Measurements from ENCODE around the gene SOBP.

The SOBP gene

DNA sequence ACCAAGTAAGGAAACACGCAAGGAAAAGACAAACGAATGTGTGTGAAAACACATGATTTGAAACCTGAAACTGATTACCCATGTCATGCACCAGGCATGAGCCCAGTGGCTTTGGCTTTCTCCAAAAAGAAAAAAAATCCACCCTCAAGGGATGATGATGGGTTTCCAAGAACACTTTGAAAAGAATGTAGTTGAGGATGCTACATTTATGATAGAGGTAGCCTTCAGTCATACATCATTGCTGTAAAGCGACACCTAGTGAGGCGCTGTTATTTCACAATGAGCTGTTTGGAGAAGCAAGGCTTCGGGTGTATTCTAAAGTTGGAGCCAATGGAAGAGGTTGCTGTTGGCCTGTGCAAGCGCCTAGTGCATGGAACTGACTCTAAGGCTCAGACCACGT lies 209.3 kb downstream of the SOBP start (continued):
- TF ChIP-seq, protein P1, sequence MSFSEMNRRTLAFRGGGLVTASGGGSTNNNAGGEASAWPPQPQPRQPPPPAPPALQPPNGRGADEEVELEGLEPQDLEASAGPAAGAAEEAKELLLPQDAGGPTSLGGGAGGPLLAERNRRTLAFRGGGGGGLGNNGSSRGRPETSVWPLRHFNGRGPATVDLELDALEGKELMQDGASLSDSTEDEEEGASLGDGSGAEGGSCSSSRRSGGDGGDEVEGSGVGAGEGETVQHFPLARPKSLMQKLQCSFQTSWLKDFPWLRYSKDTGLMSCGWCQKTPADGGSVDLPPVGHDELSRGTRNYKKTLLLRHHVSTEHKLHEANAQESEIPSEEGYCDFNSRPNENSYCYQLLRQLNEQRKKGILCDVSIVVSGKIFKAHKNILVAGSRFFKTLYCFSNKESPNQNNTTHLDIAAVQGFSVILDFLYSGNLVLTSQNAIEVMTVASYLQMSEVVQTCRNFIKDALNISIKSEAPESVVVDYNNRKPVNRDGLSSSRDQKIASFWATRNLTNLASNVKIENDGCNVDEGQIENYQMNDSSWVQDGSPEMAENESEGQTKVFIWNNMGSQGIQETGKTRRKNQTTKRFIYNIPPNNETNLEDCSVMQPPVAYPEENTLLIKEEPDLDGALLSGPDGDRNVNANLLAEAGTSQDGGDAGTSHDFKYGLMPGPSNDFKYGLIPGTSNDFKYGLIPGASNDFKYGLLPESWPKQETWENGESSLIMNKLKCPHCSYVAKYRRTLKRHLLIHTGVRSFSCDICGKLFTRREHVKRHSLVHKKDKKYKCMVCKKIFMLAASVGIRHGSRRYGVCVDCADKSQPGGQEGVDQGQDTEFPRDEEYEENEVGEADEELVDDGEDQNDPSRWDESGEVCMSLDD (tag by site-specific recombination; IDR thresholded peaks at IDR 0.05): no peak

GRCh38 chr6:107699697-107700325 lies 209.9 kb downstream of the SOBP start:
- Histone ChIP-seq H3K36me3 (ENCODE audit: control insufficient read depth in 2 of 2, insufficient read depth in 1 of 2, low read length in 2 of 2) (no peaks in the 10 kb centered on the region), H3K4me1 (ENCODE audit: control insufficient read depth, insufficient read depth, low read length) (no peaks in the 10 kb centered on the region), H3K9me3 (ENCODE audit: control insufficient read depth, insufficient read depth, low read depth, low read length) (no peaks in the 10 kb centered on the region), H3K27ac (ENCODE audit: extremely low read depth, low read depth, low read length) (no peak overlapping the region), H3K4me3 (ENCODE audit: low read depth, low read length) (no peak overlapping the region)
- ChIA-PET POLR2A (interaction anchor here (0.7 kb wide), 1 partner anchor 241 kb away, joined by 4 read pairs; the partner anchor contains the start of gene PDSS2), CTCF (interaction anchor here (0.5 to 4.3 kb wide), 4 partner anchors 21 to 427 kb away, joined by 3 to 26 read pairs (median 4); no protein-coding TSS in a partner anchor)
- TF ChIP-seq, protein P2, sequence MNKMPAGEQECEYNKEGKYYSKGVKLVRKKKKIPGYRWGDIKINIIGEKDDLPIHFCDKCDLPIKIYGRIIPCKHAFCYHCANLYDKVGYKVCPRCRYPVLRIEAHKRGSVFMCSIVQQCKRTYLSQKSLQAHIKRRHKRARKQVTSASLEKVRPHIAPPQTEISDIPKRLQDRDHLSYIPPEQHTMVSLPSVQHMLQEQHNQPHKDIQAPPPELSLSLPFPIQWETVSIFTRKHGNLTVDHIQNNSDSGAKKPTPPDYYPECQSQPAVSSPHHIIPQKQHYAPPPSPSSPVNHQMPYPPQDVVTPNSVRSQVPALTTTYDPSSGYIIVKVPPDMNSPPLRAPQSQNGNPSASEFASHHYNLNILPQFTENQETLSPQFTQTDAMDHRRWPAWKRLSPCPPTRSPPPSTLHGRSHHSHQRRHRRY (tag by site-specific recombination; IDR thresholded peaks at IDR 0.05): no peak
- TF ChIP-seq HOXD13 (CRISPR knock-in tag; IDR thresholded peaks at IDR 0.05; ENCODE audit: borderline replicate concordance) (no peak), ZBTB8A (tag by site-specific recombination; IDR thresholded peaks at IDR 0.05) (no peak), BCL11A (tag by site-specific recombination; IDR thresholded peaks at IDR 0.05; ENCODE audit: low read depth) (no peak), FEZF1 (tag by site-specific recombination; IDR thresholded peaks at IDR 0.05) (no peak), GLI2 (tag by site-specific recombination; IDR thresholded peaks at IDR 0.05; ENCODE audit: borderline replicate concordance, low read depth) (no peak), ZBTB20 (tag by site-specific recombination; IDR thresholded peaks at IDR 0.05) (no peak), MYNN (tag by site-specific recombination; IDR thresholded peaks at IDR 0.05; ENCODE audit: borderline replicate concordance) (no peak), ZNF404 (tag by site-specific recombination; IDR thresholded peaks at IDR 0.05) (no peak), ZNF292 (tag by site-specific recombination; IDR thresholded peaks at IDR 0.05; ENCODE audit: borderline replicate concordance, low read depth) (no peak), BCL11B (tag by site-specific recombination; IDR thresholded peaks at IDR 0.05; ENCODE audit: low read depth) (no peak)
- TF ChIP-seq, protein P3, sequence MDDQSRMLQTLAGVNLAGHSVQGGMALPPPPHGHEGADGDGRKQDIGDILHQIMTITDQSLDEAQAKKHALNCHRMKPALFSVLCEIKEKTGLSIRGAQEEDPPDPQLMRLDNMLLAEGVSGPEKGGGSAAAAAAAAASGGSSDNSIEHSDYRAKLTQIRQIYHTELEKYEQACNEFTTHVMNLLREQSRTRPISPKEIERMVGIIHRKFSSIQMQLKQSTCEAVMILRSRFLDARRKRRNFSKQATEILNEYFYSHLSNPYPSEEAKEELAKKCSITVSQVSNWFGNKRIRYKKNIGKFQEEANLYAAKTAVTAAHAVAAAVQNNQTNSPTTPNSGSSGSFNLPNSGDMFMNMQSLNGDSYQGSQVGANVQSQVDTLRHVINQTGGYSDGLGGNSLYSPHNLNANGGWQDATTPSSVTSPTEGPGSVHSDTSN (CRISPR knock-in tag; IDR thresholded peaks at IDR 0.05): no peak
- TF ChIP-seq, protein P4, sequence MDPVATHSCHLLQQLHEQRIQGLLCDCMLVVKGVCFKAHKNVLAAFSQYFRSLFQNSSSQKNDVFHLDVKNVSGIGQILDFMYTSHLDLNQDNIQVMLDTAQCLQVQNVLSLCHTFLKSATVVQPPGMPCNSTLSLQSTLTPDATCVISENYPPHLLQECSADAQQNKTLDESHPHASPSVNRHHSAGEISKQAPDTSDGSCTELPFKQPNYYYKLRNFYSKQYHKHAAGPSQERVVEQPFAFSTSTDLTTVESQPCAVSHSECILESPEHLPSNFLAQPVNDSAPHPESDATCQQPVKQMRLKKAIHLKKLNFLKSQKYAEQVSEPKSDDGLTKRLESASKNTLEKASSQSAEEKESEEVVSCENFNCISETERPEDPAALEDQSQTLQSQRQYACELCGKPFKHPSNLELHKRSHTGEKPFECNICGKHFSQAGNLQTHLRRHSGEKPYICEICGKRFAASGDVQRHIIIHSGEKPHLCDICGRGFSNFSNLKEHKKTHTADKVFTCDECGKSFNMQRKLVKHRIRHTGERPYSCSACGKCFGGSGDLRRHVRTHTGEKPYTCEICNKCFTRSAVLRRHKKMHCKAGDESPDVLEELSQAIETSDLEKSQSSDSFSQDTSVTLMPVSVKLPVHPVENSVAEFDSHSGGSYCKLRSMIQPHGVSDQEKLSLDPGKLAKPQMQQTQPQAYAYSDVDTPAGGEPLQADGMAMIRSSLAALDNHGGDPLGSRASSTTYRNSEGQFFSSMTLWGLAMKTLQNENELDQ (tag by site-specific recombination; IDR thresholded peaks at IDR 0.05; ENCODE audit: low read depth): no peak
- TF ChIP-seq, protein P5, sequence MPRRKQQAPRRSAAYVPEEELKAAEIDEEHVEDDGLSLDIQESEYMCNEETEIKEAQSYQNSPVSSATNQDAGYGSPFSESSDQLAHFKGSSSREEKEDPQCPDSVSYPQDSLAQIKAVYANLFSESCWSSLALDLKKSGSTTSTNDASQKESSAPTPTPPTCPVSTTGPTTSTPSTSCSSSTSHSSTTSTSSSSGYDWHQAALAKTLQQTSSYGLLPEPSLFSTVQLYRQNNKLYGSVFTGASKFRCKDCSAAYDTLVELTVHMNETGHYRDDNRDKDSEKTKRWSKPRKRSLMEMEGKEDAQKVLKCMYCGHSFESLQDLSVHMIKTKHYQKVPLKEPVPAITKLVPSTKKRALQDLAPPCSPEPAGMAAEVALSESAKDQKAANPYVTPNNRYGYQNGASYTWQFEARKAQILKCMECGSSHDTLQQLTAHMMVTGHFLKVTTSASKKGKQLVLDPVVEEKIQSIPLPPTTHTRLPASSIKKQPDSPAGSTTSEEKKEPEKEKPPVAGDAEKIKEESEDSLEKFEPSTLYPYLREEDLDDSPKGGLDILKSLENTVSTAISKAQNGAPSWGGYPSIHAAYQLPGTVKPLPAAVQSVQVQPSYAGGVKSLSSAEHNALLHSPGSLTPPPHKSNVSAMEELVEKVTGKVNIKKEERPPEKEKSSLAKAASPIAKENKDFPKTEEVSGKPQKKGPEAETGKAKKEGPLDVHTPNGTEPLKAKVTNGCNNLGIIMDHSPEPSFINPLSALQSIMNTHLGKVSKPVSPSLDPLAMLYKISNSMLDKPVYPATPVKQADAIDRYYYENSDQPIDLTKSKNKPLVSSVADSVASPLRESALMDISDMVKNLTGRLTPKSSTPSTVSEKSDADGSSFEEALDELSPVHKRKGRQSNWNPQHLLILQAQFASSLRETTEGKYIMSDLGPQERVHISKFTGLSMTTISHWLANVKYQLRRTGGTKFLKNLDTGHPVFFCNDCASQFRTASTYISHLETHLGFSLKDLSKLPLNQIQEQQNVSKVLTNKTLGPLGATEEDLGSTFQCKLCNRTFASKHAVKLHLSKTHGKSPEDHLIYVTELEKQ (tag by site-specific recombination; IDR thresholded peaks at IDR 0.05; ENCODE audit: borderline replicate concordance): no peak

Data from HEK293 (cell line).